GM21360 (cell line): ENCODE measurements around the gene UBE2D4.
"Not testable (repeated sequence)": the region's sequence is repeated elsewhere in the genome, so short reads cannot be mapped to it uniquely, and the experiment has no call there.

Experiments used
- ATAC-seq: cut with Tn5 transposase; IDR thresholded peaks from one replicate; pipeline ENCODE4 v1.9.1; 2021; ENCODE audit warnings: mild to moderate bottlenecking, moderate library complexity; ENCODE audit not compliant: unreplicated experiment

The UBE2D4 gene

GRCh38 chr7:43925984-43926797, at the start of gene UBE2D4:
UBE2D4 (plus strand) TSS chr7:43926436; CDS start chr7:43926533, 97 bp downstream.
- ATAC-seq, result peak; percentile 89

- no peak for ATAC-seq
Observed at GRCh38 chr7:43876976-43877745, 49.1 kb upstream of the UBE2D4 start.

- ATAC-seq, result no peak
Observed at GRCh38 chr7:43877968-43878864, 48.0 kb upstream of the UBE2D4 start.

GRCh38 chr7:43878867-43879266, 47.4 kb upstream of the UBE2D4 start:
- no peak for ATAC-seq

- ATAC-seq, result no peak
Observed at GRCh38 chr7:43879477-43879876, 46.8 kb upstream of the UBE2D4 start.

- ATAC-seq, result no peak
Observed at GRCh38 chr7:43880596-43880995, 45.6 kb upstream of the UBE2D4 start.

- no peak for ATAC-seq
Observed at GRCh38 chr7:43884209-43884608, 42.0 kb upstream of the UBE2D4 start.

GRCh38 chr7:43884617-43885016, 41.6 kb upstream of the UBE2D4 start:
- ATAC-seq, result no peak

GRCh38 chr7:43888993-43889945, 37.0 kb upstream of the UBE2D4 start:
- no peak for ATAC-seq

GRCh38 chr7:43890468-43890867, 35.8 kb upstream of the UBE2D4 start:
- ATAC-seq, result no peak

GRCh38 chr7:43891069-43891955, 34.9 kb upstream of the UBE2D4 start:
- ATAC-seq, result no peak

- ATAC-seq, result no peak
Observed at GRCh38 chr7:43895847-43896415, 30.3 kb upstream of the UBE2D4 start.

- not testable (repeated sequence) for ATAC-seq
Observed at GRCh38 chr7:43898571-43898970, 27.7 kb upstream of the UBE2D4 start.

- no peak for ATAC-seq
Observed at GRCh38 chr7:43902542-43903054, 23.6 kb upstream of the UBE2D4 start.

GRCh38 chr7:43904533-43905208, 21.6 kb upstream of the UBE2D4 start:
- ATAC-seq, result no peak

- ATAC-seq, result no peak
Observed at GRCh38 chr7:43905209-43905946, 20.9 kb upstream of the UBE2D4 start.

- peak; percentile 29 for ATAC-seq
Observed at GRCh38 chr7:43905956-43906330, 20.3 kb upstream of the UBE2D4 start.
